ENCODE results near the gene TBL1XR1.
"Not testable (repeated sequence)": the region's sequence is repeated elsewhere in the genome, so short reads cannot be mapped to it uniquely, and the experiment has no call there.

TBL1XR1 gene

GRCh38 chr3:177188325-177188724 is 9.0 kb downstream of the TBL1XR1 start:
- not testable (repeated sequence) for H2AK5ac ChIP-seq (ENCODE audit: low read length); H2BK5ac ChIP-seq (ENCODE audit: low read length); H3K4me3 ChIP-seq (ENCODE audit: low read length); H4K5ac ChIP-seq (ENCODE audit: low read length); H3K27me3 ChIP-seq (ENCODE audit: insufficient read depth, low read length, poor library complexity); H3K9ac ChIP-seq (ENCODE audit: low read length); H3K4me1 ChIP-seq (ENCODE audit: control insufficient read depth, low read depth, low read length); H3K27ac ChIP-seq (ENCODE audit: low read depth, low read length); H3K4ac ChIP-seq (ENCODE audit: low read depth, low read length); H3K36me3 ChIP-seq (ENCODE audit: control insufficient read depth, insufficient read depth, low read length); H3K79me1 ChIP-seq (ENCODE audit: low read length); H4K8ac ChIP-seq (ENCODE audit: low read depth, low read length); H3K56ac ChIP-seq (ENCODE audit: low read length); DNase-seq; H3K23ac ChIP-seq (ENCODE audit: low read length); H2BK120ac ChIP-seq (ENCODE audit: low read depth, low read length); H3K4me2 ChIP-seq (ENCODE audit: low read length); H2BK15ac ChIP-seq (replicated peaks; ENCODE audit: low read depth); H3K18ac ChIP-seq (ENCODE audit: low read length)
- peaks cover 95% of the 10 kb centered on the region for H3K79me2 ChIP-seq (ENCODE audit: control insufficient read depth, insufficient read depth, low read length)
- no CpG with 5 or more reads among the region's 4 CpGs for WGBS (ENCODE audit: extremely low coverage, insufficient coverage, low lambda C conversion rate)

GRCh38 chr3:177186306-177186705 is 11.0 kb downstream of the TBL1XR1 start:
- Histone ChIP-seq H3K79me1 (ENCODE audit: low read length) (peaks cover 1% of the 10 kb centered on the region), H3K36me3 (ENCODE audit: control insufficient read depth, insufficient read depth, low read length) (no peaks in the 10 kb centered on the region), H3K9ac (ENCODE audit: low read length) (no peak overlapping the region), H2BK120ac (ENCODE audit: low read depth, low read length) (no peak overlapping the region), H2BK5ac (ENCODE audit: low read length) (no peak overlapping the region), H3K56ac (ENCODE audit: low read length) (no peak overlapping the region), H3K4me3 (ENCODE audit: low read length) (no peak overlapping the region), H4K5ac (ENCODE audit: low read length) (no peak overlapping the region), H3K4ac (ENCODE audit: low read depth, low read length) (no peak overlapping the region), H4K8ac (ENCODE audit: low read depth, low read length) (no peak overlapping the region), H3K79me2 (ENCODE audit: control insufficient read depth, insufficient read depth, low read length) (peaks cover 95% of the 10 kb centered on the region), H3K18ac (ENCODE audit: low read length) (no peak overlapping the region), H2AK5ac (ENCODE audit: low read length) (no peak overlapping the region), H3K4me1 (ENCODE audit: control insufficient read depth, low read depth, low read length) (peaks cover 5% of the 10 kb centered on the region), H3K27me3 (ENCODE audit: insufficient read depth, low read length, poor library complexity) (no peaks in the 10 kb centered on the region), H2BK15ac (replicated peaks; ENCODE audit: low read depth) (no peak overlapping the region), H3K4me2 (ENCODE audit: low read length) (no peak overlapping the region), H3K27ac (ENCODE audit: low read depth, low read length) (no peak overlapping the region), H3K23ac (ENCODE audit: low read length) (no peak overlapping the region)
- WGBS (ENCODE audit: extremely low coverage, insufficient coverage, low lambda C conversion rate) = no CpG with 5 or more reads among the region's 1 CpG
- DNase-seq = no peak

DNA sequence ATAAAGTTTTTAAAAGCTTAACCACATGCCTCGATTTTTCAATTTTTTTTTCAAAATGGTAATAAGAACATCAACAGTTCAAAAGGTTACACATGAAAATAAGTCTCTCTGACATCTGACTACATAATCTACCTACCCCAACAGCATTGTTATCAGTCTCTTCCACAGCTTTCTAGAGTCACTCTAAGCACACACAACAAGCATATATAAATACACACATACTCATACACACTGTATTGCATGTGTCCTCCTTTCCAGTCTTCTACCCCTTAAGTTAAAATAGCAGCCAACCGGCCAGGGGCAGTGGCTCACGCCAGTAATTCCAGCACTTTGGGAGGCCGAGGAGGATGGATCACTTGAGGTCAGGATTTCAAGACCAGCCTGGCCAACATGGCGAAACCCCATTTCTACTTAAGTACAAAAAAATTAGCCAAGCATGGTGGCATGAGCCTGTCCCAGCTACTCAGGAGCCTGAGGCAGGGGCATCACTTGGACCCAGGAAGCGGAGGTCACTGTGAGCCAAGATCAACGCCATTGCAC is 12.2 kb downstream of the TBL1XR1 start:
- no peak overlapping the region for H3K56ac ChIP-seq (ENCODE audit: low read length)

GRCh38 chr3:177184602-177185001 is 12.7 kb downstream of the TBL1XR1 start:
- H3K36me3 ChIP-seq (ENCODE audit: control insufficient read depth, insufficient read depth, low read length); H3K4me1 ChIP-seq (ENCODE audit: control insufficient read depth, low read depth, low read length); H3K79me1 ChIP-seq (ENCODE audit: low read length); H3K23ac ChIP-seq (ENCODE audit: low read length); H2BK5ac ChIP-seq (ENCODE audit: low read length); H2BK120ac ChIP-seq (ENCODE audit: low read depth, low read length); H3K4ac ChIP-seq (ENCODE audit: low read depth, low read length); DNase-seq; H3K4me2 ChIP-seq (ENCODE audit: low read length); H3K27me3 ChIP-seq (ENCODE audit: insufficient read depth, low read length, poor library complexity); H2BK15ac ChIP-seq (replicated peaks; ENCODE audit: low read depth); H2AK5ac ChIP-seq (ENCODE audit: low read length); H4K8ac ChIP-seq (ENCODE audit: low read depth, low read length); H3K56ac ChIP-seq (ENCODE audit: low read length); H4K5ac ChIP-seq (ENCODE audit: low read length); H3K9ac ChIP-seq (ENCODE audit: low read length); H3K18ac ChIP-seq (ENCODE audit: low read length); H3K27ac ChIP-seq (ENCODE audit: low read depth, low read length); H3K4me3 ChIP-seq (ENCODE audit: low read length): not testable (repeated sequence)
- peaks cover 94% of the 10 kb centered on the region for H3K79me2 ChIP-seq (ENCODE audit: control insufficient read depth, insufficient read depth, low read length)
- WGBS (ENCODE audit: extremely low coverage, insufficient coverage, low lambda C conversion rate) = no CpG with 5 or more reads among the region's 3 CpGs

More for the DNA sequence above, 12.2 kb downstream of the TBL1XR1 start:
- WGBS (ENCODE audit: extremely low coverage, insufficient coverage, low lambda C conversion rate) = no CpG with 5 or more reads among the region's 7 CpGs
- Histone ChIP-seq H2AK5ac (ENCODE audit: low read length) (no peak overlapping the region), H2BK120ac (ENCODE audit: low read depth, low read length) (no peak overlapping the region), H3K4me3 (ENCODE audit: low read length) (no peak overlapping the region), H3K9ac (ENCODE audit: low read length) (no peak overlapping the region), H4K5ac (ENCODE audit: low read length) (no peak overlapping the region), H3K79me2 (ENCODE audit: control insufficient read depth, insufficient read depth, low read length) (peaks cover 93% of the 10 kb centered on the region), H3K27me3 (ENCODE audit: insufficient read depth, low read length, poor library complexity) (no peaks in the 10 kb centered on the region), H3K36me3 (ENCODE audit: control insufficient read depth, insufficient read depth, low read length) (no peaks in the 10 kb centered on the region), H4K8ac (ENCODE audit: low read depth, low read length) (no peak overlapping the region), H2BK5ac (ENCODE audit: low read length) (no peak overlapping the region), H3K4me2 (ENCODE audit: low read length) (no peak overlapping the region), H3K27ac (ENCODE audit: low read depth, low read length) (no peak overlapping the region), H3K4me1 (ENCODE audit: control insufficient read depth, low read depth, low read length) (peaks cover 7% of the 10 kb centered on the region), H2BK15ac (replicated peaks; ENCODE audit: low read depth) (no peak overlapping the region), H3K4ac (ENCODE audit: low read depth, low read length) (no peak overlapping the region), H3K23ac (ENCODE audit: low read length) (no peak overlapping the region), H3K79me1 (ENCODE audit: low read length) (peaks cover 1% of the 10 kb centered on the region), H3K18ac (ENCODE audit: low read length) (no peak overlapping the region)
- DNase-seq = no peak

DNA sequence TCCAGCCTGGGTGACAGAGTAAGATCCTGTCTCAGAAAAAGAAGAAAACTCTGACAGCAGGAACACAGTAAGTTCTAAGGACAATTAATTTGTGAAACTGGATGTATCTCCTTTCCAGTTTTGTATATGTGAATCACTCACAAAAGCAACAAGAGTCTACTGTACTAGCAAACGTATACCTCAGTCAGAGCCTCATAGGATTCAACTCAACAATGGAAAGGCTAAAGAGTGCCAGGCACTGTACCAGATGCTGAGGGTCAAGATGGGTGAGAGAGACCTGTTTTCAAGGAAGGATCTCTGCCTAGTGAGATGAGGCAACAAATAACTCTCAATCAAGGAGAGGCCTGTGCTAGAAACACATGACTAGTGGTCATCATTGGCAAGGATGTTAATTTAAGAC is 14.9 kb downstream of the TBL1XR1 start:
- Histone ChIP-seq H2BK5ac (ENCODE audit: low read length) (no peak overlapping the region), H3K79me2 (ENCODE audit: control insufficient read depth, insufficient read depth, low read length) (peaks cover 95% of the 10 kb centered on the region), H3K23ac (ENCODE audit: low read length) (no peak overlapping the region), H3K4me1 (ENCODE audit: control insufficient read depth, low read depth, low read length) (peaks cover 11% of the 10 kb centered on the region), H3K56ac (ENCODE audit: low read length) (no peak overlapping the region), H3K4me3 (ENCODE audit: low read length) (no peak overlapping the region), H3K27ac (ENCODE audit: low read depth, low read length) (no peak overlapping the region), H4K8ac (ENCODE audit: low read depth, low read length) (no peak overlapping the region), H3K79me1 (ENCODE audit: low read length) (peaks cover 1% of the 10 kb centered on the region), H3K36me3 (ENCODE audit: control insufficient read depth, insufficient read depth, low read length) (no peaks in the 10 kb centered on the region), H4K5ac (ENCODE audit: low read length) (no peak overlapping the region), H2BK15ac (replicated peaks; ENCODE audit: low read depth) (no peak overlapping the region), H3K9ac (ENCODE audit: low read length) (no peak overlapping the region), H2AK5ac (ENCODE audit: low read length) (no peak overlapping the region), H3K4ac (ENCODE audit: low read depth, low read length) (no peak overlapping the region), H3K4me2 (ENCODE audit: low read length) (no peak overlapping the region), H3K18ac (ENCODE audit: low read length) (no peak overlapping the region), H3K27me3 (ENCODE audit: insufficient read depth, low read length, poor library complexity) (no peaks in the 10 kb centered on the region), H2BK120ac (ENCODE audit: low read depth, low read length) (no peak overlapping the region)
- no peak for DNase-seq
- WGBS (ENCODE audit: extremely low coverage, insufficient coverage, low lambda C conversion rate) = no CpG with 5 or more reads among the region's 1 CpG

DNA sequence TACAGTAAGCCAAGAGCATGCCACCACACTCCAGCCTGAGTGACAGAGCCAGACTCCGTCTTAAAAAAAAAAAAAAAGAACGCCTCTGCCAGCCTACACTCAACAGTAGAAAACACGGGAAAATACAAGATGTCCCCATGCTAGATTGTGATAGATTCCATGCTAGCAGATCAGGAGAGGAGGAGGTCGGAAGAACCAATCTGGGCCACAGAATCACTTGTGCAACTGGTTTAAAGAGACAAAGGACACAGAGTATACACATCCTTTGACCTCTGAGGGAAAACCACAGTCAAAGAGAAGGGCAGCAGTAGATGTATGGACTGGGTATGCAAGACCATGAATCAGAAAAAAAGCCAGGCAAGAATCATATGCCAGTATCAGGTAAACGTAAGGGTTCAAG is 15.9 kb downstream of the TBL1XR1 start:
- Histone ChIP-seq H4K8ac (ENCODE audit: low read depth, low read length) (no peak overlapping the region), H3K79me1 (ENCODE audit: low read length) (peaks cover 1% of the 10 kb centered on the region), H3K56ac (ENCODE audit: low read length) (no peak overlapping the region), H3K18ac (ENCODE audit: low read length) (no peak overlapping the region), H3K27ac (ENCODE audit: low read depth, low read length) (no peak overlapping the region), H4K5ac (ENCODE audit: low read length) (no peak overlapping the region), H3K23ac (ENCODE audit: low read length) (no peak overlapping the region), H2BK120ac (ENCODE audit: low read depth, low read length) (no peak overlapping the region), H3K27me3 (ENCODE audit: insufficient read depth, low read length, poor library complexity) (no peaks in the 10 kb centered on the region), H3K4ac (ENCODE audit: low read depth, low read length) (no peak overlapping the region), H2AK5ac (ENCODE audit: low read length) (no peak overlapping the region), H3K4me1 (ENCODE audit: control insufficient read depth, low read depth, low read length) (peaks cover 11% of the 10 kb centered on the region), H2BK15ac (replicated peaks; ENCODE audit: low read depth) (no peak overlapping the region), H3K4me3 (ENCODE audit: low read length) (no peak overlapping the region), H3K4me2 (ENCODE audit: low read length) (no peak overlapping the region), H3K79me2 (ENCODE audit: control insufficient read depth, insufficient read depth, low read length) (peaks cover 96% of the 10 kb centered on the region), H3K9ac (ENCODE audit: low read length) (no peak overlapping the region), H3K36me3 (ENCODE audit: control insufficient read depth, insufficient read depth, low read length) (no peaks in the 10 kb centered on the region), H2BK5ac (ENCODE audit: low read length) (no peak overlapping the region)
- WGBS (ENCODE audit: extremely low coverage, insufficient coverage, low lambda C conversion rate) = no CpG with 5 or more reads among the region's 5 CpGs
- no peak for DNase-seq

All from mesendoderm (in vitro differentiated cells).